HepG2 (cell line): ENCODE results near the gene LSMEM2. TPM values are rescaled to one million over a fixed set of nuclear protein-coding genes. Genes with fewer than 3 reads are reported as not detected.

Source experiments
- DNMT1 ChIP-seq: sonication (generic); formaldehyde crosslinking; IDR thresholded peaks from 2 replicates; pipeline ENCODE4 v1.5.1; 2020; ENCODE audit warnings: mild to moderate bottlenecking, missing genetic modification reagents
- FOXJ3 ChIP-seq: sonication (generic); formaldehyde crosslinking; IDR thresholded peaks from 2 replicates; pipeline ENCODE4 v1.4.0; 2020; ENCODE audit warnings: missing genetic modification reagents, mild to moderate bottlenecking, borderline replicate concordance
- IRF2 ChIP-seq: IDR thresholded peaks from 2 replicates; pipeline ENCODE4 v1.6.1; 2018; ENCODE audit warnings: missing genetic modification reagents, missing compliant biosample characterization
- IRF9 ChIP-seq: sonication (generic); formaldehyde crosslinking; IDR thresholded peaks from 2 replicates; pipeline ENCODE4 v1.8.0; 2022; ENCODE audit warnings: missing genetic modification reagents, mild to moderate bottlenecking, borderline replicate concordance
- KDM4B ChIP-seq: sonication (generic); formaldehyde crosslinking; IDR thresholded peaks from 2 replicates; pipeline ENCODE4 v1.4.0; 2020; ENCODE audit warnings: missing genetic modification reagents
- LRRFIP1 ChIP-seq: sonication (generic); formaldehyde crosslinking; conservative IDR thresholded peaks from 2 replicates; pipeline ENCODE4 v1.4.0; 2020; ENCODE audit warnings: missing genetic modification reagents
- NR2F1 ChIP-seq, 2 experiments: fragments of 450-650 bp in 1 of 2; formaldehyde crosslinking in 1 of 2; IDR thresholded peaks; 2 replicates each; pipeline versions ENCODE4 v1.5.0 to v1.6.1; 2016 to 2020; ENCODE audit warnings: mild to moderate bottlenecking in 1 of 2, missing compliant biosample characterization in 1 of 2, missing genetic modification reagents in 1 of 2, moderate library complexity in 1 of 2
- PTBP1 ChIP-seq: fragments of 200-400 bp; formaldehyde crosslinking; IDR thresholded peaks from 2 replicates; pipeline ENCODE4 v1.6.1; 2018; ENCODE audit warnings: low read length, low read depth; ENCODE audit not compliant: poor library complexity, severe bottlenecking
- REXO4 ChIP-seq: sonication (generic); formaldehyde crosslinking; IDR thresholded peaks from 2 replicates; pipeline ENCODE4 v1.8.0; 2022; ENCODE audit warnings: missing genetic modification reagents, mild to moderate bottlenecking, borderline replicate concordance
- RFX3 ChIP-seq: IDR thresholded peaks from 2 replicates; pipeline ENCODE4 v1.6.1; 2016; ENCODE audit warnings: missing biosample characterization, missing genetic modification reagents
- SOX13 ChIP-seq, 3 experiments: fragments of 450-650 bp in 1 of 3; sonication (generic) in 1 of 3; formaldehyde crosslinking in 1 of 3; IDR thresholded peaks in 2 of 3; conservative IDR thresholded peaks in 1 of 3; 2 replicates each; pipeline versions ENCODE4 v1.5.0 to v1.6.1; 2016 to 2020; ENCODE audit warnings: antibody characterized with exemption in 1 of 3, mild to moderate bottlenecking in 1 of 3, missing compliant biosample characterization in 1 of 3, missing genetic modification reagents in 1 of 3, moderate library complexity in 1 of 3
- TAF15 ChIP-seq: fragments of 200-400 bp; formaldehyde crosslinking; IDR thresholded peaks from one replicate; pipeline ENCODE4 v1.6.1; 2018; ENCODE audit warnings: mild to moderate bottlenecking, low read depth, low read length; ENCODE audit not compliant: poor library complexity, severe bottlenecking
- U2AF2 ChIP-seq: fragments of 200-400 bp; formaldehyde crosslinking; IDR thresholded peaks from 2 replicates; pipeline ENCODE4 v1.6.1; 2017; ENCODE audit warnings: low read depth, mild to moderate bottlenecking, low read length
- XRCC5 ChIP-seq: fragments of 200-400 bp; formaldehyde crosslinking; optimal IDR thresholded peaks from 2 replicates; pipeline ENCODE3; 2017; ENCODE audit warnings: mild to moderate bottlenecking, low read length
- ZNF101 ChIP-seq: sonication (generic); formaldehyde crosslinking; IDR thresholded peaks from 2 replicates; pipeline ENCODE4 v1.4.0; 2020; ENCODE audit warnings: mild to moderate bottlenecking, low read depth, missing genetic modification reagents, borderline replicate concordance
- ZNF280B ChIP-seq: sonication (generic); formaldehyde crosslinking; IDR thresholded peaks from 2 replicates; pipeline ENCODE4 v1.5.0; 2020; ENCODE audit warnings: missing genetic modification reagents, mild to moderate bottlenecking, borderline replicate concordance
- ZNF432 ChIP-seq: sonication (generic); formaldehyde crosslinking; IDR thresholded peaks from 2 replicates; pipeline ENCODE4 v1.5.0; 2020; ENCODE audit warnings: missing genetic modification reagents, mild to moderate bottlenecking, borderline replicate concordance
- ZNF652 ChIP-seq: IDR thresholded peaks from 2 replicates; pipeline ENCODE4 v1.6.1; 2016; ENCODE audit warnings: low read depth, borderline replicate concordance
- ZNF784 ChIP-seq: sonication (generic); formaldehyde crosslinking; IDR thresholded peaks from 2 replicates; pipeline ENCODE4 v1.5.1; 2020; ENCODE audit warnings: missing genetic modification reagents, mild to moderate bottlenecking, borderline replicate concordance
- polyA plus RNA-seq, 8 experiments: library from polyadenylated mRNA; depleted of rRNA in 3 of 8; stranded (reverse) in 7 of 8; unstranded in 1 of 8; fragments of >200 nt; fragmentation: Illumina TruSeq in 4 of 8; extraction: Trizol in 4 of 8; gene quantifications; 2 replicates each; pipeline versions ENCODE4 v1.2.1 to v1.2.3, GENCODE V29; 2011 to 2016; ENCODE audit warnings: low read depth in 4 of 8, missing spikeins in 1 of 8, mixed read lengths in 1 of 8; ENCODE audit not compliant: insufficient read depth in 1 of 8
- total RNA-seq, 5 experiments: library from RNA; depleted of rRNA; stranded (reverse); fragments of >200 nt; fragmentation: Illumina TruSeq; extraction: Trizol; gene quantifications; 2 replicates each; pipeline ENCODE4 v1.2.3, GENCODE V29; 2016; ENCODE audit warnings: low read depth in 1 of 5

Gene LSMEM2
- total and polyA plus RNA-seq, 2 of the 13 experiments (the other 11 are each of a cell fraction or from before 2014, with no cell fraction given) = 0.07 to 0.41 TPM

GRCh38 chr3:50337175-50337861 is 58.4 kb downstream of the LSMEM2 start (continued):
- TF ChIP-seq ZNF280B (0 out of 2 replicates have a peak, but pooled peaks have one; percentile 67), TAF15 (no peak), KDM4B (CRISPR knock-in tag) (0 out of 2 replicates have a peak, but pooled peaks have one; percentile 45), XRCC5 (no peak), IRF9 (CRISPR knock-in tag) (peak; percentile 77; the same call in 1 of the 2 replicates), ZNF101 (CRISPR knock-in tag) (0 out of 2 replicates have a peak, but pooled peaks have one; percentile 27), ZNF432 (CRISPR knock-in tag) (no peak), ZNF652 (CRISPR knock-in tag) (no peak), RFX3 (CRISPR knock-in tag) (no peak), PTBP1 (no peak), REXO4 (CRISPR knock-in tag) (no peak), LRRFIP1 (CRISPR knock-in tag) (no peak), FOXJ3 (CRISPR knock-in tag) (peak; percentile 9; the same call in 1 of the 2 replicates), NR2F1 (CRISPR knock-in tag; IDR thresholded peaks at IDR 0.05) (no peak), IRF2 (CRISPR knock-in tag) (0 out of 2 replicates have a peak, but pooled peaks have one; percentile 13), DNMT1 (CRISPR knock-in tag) (peak; percentile 3; the same call in 1 of the 2 replicates), ZNF784 (CRISPR knock-in tag) (no peak), U2AF2 (no peak), SOX13 (IDR thresholded peaks at IDR 0.05) (no peak), SOX13 (CRISPR knock-in tag; conservative IDR thresholded peaks at IDR 0.05 in 1 of 2, IDR thresholded peaks at IDR 0.05 in 1 of 2) (peak in 1 of 2 experiments; percentile 45; a peak in 1 of 4 replicates)
